GM21717 (cell line): Measurements from ENCODE around the gene KLHL5.
"Not testable (repeated sequence)": the region's sequence is repeated elsewhere in the genome, so short reads cannot be mapped to it uniquely, and the experiment has no call there.

Source experiments
- ATAC-seq: cut with Tn5 transposase; IDR thresholded peaks from one replicate; pipeline ENCODE4 v1.9.1; 2021; ENCODE audit warnings: mild to moderate bottlenecking, moderate library complexity; ENCODE audit not compliant: unreplicated experiment

KLHL5 gene

DNA sequence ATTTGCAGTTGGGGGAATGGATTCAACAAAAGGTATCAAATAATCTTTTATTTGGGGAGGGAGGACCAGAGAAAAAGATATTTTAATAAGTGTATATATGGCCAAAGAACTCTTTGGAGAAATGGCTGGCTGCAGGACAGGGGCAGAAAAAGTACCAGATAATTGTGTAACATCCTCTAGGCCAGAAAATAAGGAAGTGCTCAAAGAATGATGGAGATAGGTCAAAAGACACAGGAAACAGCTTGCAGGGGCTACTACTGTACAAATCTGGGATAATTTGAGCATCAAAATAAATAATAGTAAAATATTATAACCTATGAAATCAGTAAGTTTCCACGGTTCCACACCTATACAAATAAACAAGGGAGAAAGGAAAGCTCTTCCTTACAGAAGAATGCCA lies 34.8 kb downstream of the KLHL5 start:
- ATAC-seq = no peak

DNA sequence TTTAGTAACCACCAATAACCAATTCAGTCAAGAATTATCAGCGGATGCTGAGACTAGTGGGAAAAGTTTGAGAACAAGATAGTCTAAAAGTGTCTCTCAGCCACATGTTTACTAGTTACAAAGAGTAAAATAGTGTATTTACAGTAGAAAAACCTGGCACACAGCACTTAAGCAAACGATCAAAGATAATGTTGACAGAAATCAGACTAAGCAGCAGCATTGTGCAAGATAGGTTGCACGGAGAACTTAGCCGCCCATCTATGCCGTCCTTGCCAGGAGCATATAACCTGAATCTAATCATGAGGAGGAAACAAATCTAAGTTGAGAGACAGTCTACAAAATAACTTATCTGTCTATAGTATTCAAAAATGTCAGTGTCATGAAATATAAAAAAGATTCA lies 35.3 kb downstream of the KLHL5 start:
- ATAC-seq = no peak

DNA sequence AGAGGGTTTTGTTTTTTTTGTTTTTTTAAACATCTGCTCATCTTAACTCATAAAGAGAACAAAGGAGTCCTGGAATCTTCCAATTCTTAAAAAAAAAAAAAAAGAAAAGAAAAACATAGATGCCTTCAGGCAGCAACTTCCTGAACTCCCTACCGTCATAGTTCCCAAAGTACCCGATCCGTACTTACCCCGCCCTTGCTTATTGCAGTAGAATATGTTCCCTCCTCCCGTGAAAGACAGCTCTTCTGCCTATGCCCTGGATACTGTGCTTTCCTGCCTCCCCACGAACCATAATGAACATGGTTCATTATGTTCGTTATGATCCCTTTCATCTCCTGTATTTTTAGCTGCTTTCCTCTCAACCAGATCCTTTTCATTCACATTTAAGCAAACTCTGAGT lies 40.3 kb downstream of the KLHL5 start:
- ATAC-seq = no peak

DNA sequence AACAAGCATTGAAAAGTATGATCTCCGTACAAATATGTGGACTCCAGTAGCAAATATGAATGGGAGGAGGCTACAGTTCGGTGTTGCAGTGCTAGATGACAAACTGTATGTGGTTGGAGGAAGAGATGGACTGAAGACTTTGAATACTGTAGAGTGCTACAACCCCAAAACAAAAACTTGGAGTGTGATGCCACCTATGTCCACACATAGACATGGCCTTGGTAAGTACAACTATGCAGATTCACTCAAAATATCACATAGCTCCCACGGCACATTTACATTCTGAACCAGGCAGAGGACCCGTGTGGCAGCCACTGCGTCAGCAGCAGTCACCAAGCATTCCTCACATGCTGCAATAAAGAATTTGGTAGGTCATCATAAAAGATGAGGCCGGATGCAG lies 41.3 kb downstream of the KLHL5 start:
- no peak for ATAC-seq

DNA sequence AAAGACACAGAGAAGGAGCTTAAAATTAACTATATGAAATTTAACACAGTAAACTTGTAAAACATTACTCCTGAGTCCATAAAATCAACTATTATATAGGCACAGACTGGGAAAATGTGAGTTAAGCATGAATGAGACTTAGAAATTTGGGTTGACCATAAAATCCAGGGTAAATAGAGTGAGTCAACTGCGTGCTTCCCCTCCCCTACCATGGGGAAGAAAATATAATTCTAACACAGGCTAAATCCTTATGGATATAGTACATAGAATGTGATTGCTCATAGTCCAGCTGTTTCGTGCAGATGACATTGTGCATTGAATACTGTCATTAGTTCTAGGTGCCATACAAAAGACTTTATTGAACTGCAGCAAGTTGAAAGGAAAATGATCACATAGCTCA lies 42.2 kb downstream of the KLHL5 start:
- no peak for ATAC-seq

DNA sequence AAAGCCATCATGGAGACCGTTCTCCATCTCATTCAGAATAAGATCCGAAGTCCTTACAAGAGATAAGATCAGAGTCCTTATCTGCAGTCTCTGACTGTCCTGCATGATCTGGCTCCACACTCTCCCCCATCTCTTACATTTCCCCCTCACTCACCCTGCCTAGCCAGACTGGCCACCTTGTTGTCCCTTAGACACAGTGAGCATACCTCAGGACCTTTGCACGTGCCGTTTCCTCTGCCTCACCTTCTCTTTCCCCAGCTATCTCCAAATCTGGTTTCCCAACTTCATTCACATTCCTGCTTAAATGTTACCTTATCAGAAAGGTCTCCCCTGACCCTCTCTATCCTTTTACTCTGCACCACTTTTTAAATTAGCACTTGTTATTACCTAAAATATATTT lies 44.0 kb downstream of the KLHL5 start:
- no peak for ATAC-seq

DNA sequence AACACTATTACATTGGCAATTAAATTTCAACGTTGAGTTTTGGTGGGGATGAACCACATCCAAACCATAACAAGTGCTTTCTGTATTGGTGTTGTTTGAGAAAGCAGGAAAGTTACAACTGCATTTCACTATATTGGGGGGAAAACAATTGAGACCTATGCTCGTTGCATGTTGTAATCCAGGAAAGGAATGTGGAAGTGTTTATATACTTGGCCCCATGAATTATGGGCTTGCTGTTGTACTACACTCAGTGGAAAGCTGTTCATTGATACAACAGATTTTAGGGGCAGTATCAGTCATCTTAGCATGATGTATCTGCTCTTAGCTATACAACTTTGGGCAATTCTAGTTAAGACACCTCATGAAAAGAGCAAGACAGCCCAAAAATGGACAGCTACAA lies 52.4 kb downstream of the KLHL5 start:
- ATAC-seq = no peak

DNA sequence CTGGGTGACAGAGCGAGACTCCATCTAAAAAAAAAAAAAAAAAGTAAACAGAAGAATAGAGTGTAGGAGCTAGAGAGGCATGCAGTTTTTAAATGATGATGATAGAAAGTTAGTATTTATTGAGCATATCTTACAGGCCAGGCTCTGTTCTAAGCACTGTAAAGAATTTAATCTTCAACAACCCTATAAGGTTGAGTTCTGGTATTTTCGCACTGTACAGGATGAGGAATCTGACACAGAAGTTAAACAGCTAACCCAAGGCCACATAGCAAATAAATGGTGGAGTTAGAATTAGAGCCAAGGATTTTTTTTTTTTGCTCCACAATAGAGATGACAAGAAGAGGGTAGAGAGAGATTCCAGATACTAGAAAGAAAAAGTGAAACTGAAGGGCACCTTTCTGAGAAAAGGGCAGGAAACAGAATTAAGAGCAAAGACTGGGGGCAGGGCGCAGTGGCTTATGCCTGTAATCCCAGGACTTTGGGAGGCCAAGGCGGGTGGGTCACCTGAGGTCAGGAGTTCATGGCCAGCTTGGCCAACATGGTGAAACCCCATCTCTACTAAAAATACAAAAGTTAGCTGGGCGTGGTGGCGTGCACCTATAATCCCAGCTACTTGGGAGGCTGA lies 56.1 kb downstream of the KLHL5 start:
- no peak for ATAC-seq

DNA sequence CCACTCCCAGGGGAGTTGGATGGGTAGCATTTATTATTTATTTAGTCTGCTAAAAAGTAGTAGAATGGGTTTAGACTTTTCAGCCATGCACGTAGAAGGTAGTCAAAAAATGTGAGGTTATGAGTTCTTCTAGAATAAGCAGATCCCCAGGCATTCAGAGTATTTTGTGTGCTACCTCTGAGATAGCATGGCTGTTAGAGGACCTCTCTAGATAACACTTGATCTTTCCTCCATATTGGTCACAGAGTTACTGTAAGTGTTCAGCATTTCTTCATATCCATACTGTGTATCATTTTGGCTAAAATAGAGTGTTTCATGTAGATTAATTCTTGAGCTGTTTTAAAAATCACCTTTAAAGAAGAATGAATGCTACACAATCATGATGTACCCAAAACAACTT lies 58.4 kb downstream of the KLHL5 start:
- ATAC-seq = no peak

DNA sequence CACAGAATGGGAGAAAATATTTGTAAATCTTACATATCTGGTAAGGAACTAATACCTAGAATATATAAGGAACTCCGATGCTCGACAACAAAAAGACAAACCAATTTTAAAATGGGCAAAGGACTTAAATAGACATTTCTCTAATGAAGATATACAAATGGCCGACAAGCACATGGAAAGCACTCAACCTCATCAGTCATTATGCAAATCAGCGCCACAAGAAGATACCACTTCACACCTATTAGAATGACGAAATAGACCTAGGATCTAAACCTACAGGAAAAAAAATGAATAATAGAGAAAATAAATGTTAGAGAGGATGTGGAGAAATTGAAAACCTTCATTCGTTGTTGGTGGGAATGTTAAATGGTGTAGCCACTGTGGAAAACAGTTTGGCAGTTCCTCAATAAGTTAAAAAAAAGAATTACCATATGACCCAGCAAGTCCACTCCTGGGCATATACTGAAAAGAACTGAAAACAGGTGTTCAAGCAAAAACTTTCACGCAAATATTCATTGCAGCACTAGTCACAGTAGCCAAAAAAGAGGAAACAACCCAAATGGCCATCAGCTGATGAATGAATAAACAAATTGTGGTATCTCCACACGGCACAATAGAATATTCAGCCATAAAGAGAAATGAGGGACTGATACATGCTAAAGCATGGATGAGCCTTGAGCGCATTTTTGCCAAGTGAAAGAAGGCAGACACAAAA lies 63.0 kb downstream of the KLHL5 start:
- ATAC-seq = peak; percentile 78

DNA sequence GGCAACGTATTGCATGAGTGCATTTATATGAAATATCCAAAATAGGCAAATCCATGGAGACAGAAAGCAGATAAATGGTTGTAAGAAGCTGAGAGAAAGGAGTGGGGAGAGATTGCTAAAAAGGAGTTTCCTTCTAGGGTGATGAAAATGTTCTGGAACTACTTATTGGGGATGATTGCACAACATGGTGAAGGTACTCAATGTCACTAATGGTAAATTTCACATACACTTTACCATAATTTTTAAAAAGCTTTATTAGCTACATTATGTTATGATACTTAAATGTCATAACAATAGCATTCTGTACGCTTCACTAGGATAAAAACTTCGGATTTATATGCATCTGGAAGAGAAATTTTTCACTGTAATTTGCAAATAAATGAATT lies 63.6 kb downstream of the KLHL5 start:
- ATAC-seq = no peak

DNA sequence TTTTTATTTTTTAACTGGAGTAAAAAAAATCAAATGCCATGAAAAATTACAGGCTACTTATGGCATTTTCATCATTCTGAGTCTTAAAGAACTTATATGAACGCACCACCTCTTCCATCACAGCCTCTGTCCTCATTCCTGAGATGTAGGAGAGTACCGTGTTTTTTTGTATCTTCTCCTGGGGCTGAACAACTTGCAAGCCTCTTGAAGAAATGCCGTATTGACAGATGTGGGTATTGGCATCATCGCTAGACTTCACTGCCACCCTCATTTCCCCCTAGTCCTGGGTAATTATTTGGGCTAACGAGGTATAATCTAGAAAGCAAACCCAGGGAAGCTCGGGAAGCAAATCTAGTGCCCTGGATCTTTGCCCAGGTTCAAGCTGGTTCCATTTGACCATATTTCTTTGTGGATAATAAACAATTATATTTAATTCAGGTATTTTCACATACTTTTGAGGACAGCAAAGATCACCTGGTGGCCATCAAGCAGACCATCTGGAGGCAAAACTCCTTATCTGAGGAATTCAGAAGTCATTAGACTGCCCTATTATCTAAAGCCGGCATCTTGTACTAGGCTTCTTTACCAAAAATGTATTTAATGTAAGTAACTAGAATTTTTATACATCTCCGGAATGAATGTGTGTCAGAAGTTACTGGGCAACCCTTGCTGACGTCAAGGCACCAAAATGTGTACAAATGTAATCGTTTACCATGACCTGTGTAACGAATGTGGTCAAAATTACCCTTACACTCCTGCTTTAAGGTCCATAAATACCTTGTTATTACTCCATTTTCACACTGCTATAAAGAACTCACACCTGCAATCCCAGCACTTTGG lies 64.4 kb downstream of the KLHL5 start:
- ATAC-seq = no peak

DNA sequence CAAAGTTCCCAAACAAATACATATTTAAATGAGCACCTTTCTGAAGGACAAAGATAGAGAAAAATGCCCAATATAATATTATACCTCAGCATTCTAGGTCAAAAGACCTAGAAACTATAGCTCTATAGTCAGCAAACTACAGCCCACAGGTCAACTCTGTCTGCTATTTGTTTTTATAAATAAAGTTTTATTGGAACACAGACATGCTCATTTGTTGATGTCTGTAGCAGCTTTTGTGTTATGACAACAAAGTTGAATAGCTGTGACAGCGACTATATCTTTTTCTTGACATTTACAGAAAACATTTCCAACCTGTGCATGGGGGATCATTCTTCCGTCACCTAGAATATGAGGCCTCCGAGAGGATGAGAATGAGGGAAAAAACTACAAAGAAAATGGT lies 71.6 kb downstream of the KLHL5 start:
- ATAC-seq = no peak

DNA sequence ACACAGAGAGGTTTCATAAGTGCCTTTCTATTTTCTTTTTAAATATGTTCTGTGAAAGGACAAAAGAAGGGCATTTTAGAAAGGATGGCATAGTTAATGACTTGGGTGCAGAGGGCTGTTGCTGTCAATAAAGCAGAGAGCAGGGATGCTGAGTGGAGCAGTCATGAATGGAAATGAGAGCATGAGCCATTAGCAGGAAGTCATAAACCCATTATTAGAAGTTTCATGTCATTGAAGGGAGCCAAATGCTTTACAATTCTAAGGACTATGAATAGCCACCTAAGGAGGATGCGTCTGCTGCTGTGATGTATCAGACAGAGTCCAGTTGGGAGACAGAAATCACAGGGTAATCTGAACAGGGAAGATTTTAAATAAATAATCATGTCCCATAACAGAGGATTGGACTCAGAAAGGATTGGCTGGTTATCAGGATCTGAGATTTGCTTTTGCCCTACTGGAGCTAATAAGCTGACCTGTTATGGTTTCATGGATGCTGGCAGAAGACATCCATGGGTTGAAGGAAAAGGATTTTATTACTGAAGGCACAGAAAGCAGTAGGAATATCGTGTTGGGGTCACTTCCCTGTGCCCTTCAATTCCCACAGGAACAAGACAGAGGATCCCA lies 72.8 kb downstream of the KLHL5 start:
- no peak for ATAC-seq

DNA sequence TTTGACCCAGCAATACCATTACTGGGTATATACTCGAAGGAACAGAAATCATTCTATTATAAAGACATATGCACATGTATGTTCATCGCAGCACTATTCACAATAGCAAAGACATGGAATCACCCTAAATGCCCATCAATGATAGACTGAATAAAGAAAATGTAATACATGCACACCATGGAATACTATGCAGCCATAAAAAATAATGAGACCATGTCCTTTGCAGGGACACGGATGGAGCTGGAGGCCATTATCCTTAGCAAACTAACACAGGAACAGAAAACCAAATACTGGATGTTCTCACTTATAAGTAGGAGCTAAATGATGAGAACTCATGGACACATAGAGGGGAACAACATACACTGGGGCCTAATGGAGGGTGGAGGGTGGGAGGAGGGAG lies 76.2 kb downstream of the KLHL5 start:
- ATAC-seq = not testable (repeated sequence)

DNA sequence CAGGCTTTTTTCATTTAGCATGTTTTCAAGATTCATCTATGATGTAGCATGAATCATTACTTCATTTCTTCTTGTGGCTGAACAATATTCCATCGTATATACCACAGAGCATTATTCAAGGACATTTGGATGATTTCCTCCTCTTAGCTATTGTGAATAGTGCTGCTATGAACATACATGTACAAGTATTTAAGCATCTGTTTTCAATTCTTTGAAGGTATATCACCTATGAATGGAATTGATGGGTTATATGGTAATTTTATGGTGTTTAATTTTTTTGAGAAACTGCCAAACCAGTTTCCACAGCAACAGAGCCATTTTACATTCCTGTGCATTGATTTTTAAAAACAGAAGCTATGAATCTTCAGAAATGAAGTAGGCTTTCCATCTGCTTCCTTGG lies 84.2 kb downstream of the KLHL5 start:
- ATAC-seq = no peak

DNA sequence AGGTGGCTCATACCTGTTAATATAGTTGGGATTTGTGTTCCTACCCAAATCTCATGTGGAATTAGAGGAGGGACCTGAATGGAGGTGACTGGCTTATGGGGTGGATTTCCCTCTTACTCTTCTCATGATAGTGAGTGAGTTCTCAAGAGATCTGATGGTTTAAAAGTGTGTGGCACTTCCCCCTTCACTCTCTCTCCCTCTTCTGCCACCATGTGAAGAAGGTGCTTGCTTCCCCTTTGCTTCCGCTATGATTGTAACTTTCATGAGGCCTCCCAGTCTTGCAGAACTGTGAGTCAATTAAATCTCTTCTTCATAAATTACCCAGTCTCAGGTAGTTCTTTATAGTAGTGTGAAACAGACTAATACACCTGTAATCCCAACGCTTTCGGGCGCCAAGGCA lies 92.0 kb downstream of the KLHL5 start:
- no peak for ATAC-seq

DNA sequence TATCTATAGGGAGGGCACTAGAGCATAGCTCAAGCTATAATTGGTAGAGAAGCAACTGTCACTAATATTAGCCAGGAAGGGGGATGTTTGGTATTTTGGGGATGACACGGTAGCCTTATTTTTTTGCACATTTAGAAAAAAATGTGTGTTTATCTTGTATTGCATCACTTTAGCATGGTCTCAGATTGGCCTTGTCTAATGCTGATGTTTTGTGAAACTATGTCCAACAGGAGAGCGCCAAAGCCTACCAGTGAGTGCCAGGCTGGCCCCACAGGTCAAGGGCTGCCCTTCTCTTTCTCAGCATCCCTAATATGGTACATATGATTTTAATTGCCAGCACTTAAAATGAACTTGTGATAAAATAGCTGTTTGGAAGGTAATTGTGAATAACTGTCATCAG lies 95.5 kb downstream of the KLHL5 start:
- ATAC-seq = no peak

DNA sequence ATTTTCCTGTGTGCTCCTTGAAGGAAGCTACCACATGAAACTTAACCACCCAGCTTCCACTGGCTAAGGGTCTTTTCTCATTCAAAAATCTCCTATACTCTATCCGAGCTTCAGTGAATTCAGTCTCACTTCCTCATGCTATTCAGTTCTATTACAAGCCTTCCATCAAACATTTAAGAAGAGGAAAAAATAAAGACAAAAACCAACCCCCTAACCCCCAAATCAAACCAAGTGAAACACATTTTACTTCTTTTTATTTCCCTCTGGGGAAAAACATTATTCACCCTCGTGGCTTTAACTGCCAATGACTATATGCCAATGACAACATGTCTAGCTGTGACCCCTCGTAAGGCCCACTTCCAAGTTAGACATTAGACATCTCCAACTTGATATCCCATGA lies 104.1 kb downstream of the KLHL5 start:
- ATAC-seq = no peak

DNA sequence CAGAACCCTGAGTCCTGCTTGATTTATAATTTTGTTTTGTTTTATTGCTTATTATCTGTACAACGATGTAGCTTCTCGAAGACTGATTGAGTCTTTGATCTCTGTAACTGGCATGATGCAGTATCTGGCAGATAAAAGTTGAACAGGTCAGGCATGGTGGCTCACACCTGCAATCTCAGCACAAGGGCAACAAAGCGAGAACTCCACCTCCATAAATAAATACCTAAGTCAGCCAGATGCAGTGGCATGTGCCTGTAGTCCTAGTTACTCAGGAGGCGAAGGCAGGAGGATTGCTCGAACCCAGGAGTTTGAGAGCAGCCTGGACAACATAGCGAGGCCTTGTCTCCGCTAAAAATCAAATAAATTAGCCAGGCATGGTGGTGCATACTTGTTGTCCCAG lies 104.6 kb downstream of the KLHL5 start:
- no peak for ATAC-seq

DNA sequence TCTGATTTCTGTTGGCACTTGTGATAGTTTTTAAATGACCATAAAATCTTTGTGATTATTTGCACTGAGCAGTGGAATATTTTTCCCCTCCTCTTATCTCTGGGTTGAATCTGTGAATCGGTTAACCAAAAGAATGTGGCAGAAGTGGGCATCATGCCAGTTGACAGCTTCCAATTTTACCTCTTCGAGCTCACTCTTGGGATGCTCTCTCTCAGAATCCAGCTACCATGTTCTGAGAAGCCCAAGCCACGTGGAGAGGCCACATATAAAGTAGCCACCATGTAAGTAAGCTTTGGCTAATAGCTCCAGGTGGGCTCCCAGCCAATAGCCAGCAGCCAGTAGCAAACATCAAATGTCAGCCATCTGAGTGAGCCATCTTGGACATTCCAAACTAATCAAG lies 107.4 kb downstream of the KLHL5 start:
- ATAC-seq = no peak

DNA sequence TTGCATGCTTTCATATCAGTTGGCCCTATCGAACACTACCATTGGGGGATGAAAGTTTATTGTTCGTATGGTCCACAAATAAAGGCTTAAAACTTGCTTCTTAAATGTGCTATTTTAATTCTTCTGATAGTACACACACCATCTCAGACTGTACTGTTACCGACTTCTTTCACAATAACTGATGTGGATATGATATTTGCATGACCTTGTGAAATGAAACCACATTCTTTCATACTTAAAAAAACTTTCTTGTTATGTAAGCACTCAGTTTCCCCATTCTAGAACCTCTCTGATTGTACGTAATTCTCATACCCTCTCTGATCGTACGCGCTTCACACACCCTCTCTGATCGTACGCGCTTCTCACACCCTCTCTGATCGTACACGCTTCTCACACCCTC lies 108.3 kb downstream of the KLHL5 start:
- no peak for ATAC-seq
